T-helper 2 cell treated with Interferon-gamma antibody and Interleukin-4, amounts not matched to agents 5 μg/mL and 100 μg/mL, for 36 hours (primary cell): ENCODE data around the gene CD14.
"Not testable (repeated sequence)": the region's sequence is repeated elsewhere in the genome, so short reads cannot be mapped to it uniquely, and the experiment has no call there.

Experiments used
- DNase-seq: peaks from one replicate; pipeline ENCODE4 v3.0.0; 2021; ENCODE audit warnings: low spot score
- H3K27ac Mint-ChIP-seq: one replicate; pipeline ENCODE4 v1.8.0; 2021; ENCODE audit warnings: mild to moderate bottlenecking, mixed read lengths
- H3K27me3 Mint-ChIP-seq: one replicate; pipeline ENCODE4 v1.8.0; 2021; ENCODE audit warnings: low read depth, mixed read lengths
- H3K36me3 Mint-ChIP-seq: one replicate; pipeline ENCODE4 v1.8.0; 2021; ENCODE audit warnings: low read depth, mixed read lengths
- H3K4me1 Mint-ChIP-seq: one replicate; pipeline ENCODE4 v1.8.0; 2021; ENCODE audit warnings: low read depth, mixed read lengths
- H3K4me3 Mint-ChIP-seq: one replicate; pipeline ENCODE4 v1.8.0; 2022; ENCODE audit warnings: mild to moderate bottlenecking, moderate library complexity, mixed read lengths
- H3K9me3 Mint-ChIP-seq: one replicate; pipeline ENCODE4 v1.8.0; 2021; ENCODE audit warnings: mixed read lengths

Gene CD14

GRCh38 chr5:140598836-140599235 is 34.1 kb downstream of the CD14 start:
- no peaks in the 10 kb centered on the region for H3K9me3 Mint-ChIP-seq
- no peaks in the 10 kb centered on the region for H3K36me3 Mint-ChIP-seq
- no peak for DNase-seq
- H3K4me1 Mint-ChIP-seq = no peaks in the 10 kb centered on the region
- H3K27me3 Mint-ChIP-seq = peaks cover 5% of the 10 kb centered on the region
- H3K27ac Mint-ChIP-seq = no peak overlapping the region
- no peak overlapping the region for H3K4me3 Mint-ChIP-seq

GRCh38 chr5:140596321-140596741 is 36.6 kb downstream of the CD14 start:
- Mint-ChIP-seq H3K9me3 (no peaks in the 10 kb centered on the region), H3K36me3 (no peaks in the 10 kb centered on the region), H3K27me3 (peaks cover 5% of the 10 kb centered on the region), H3K4me3 (no peak overlapping the region), H3K27ac (no peak overlapping the region), H3K4me1 (no peaks in the 10 kb centered on the region)
- no peak for DNase-seq

GRCh38 chr5:140595538-140596300 is 37.3 kb downstream of the CD14 start:
- H3K4me3 Mint-ChIP-seq = no peak overlapping the region
- H3K4me1 Mint-ChIP-seq = no peaks in the 10 kb centered on the region
- H3K27ac Mint-ChIP-seq = no peak overlapping the region
- H3K27me3 Mint-ChIP-seq = peaks cover 5% of the 10 kb centered on the region
- no peak for DNase-seq
- H3K9me3 Mint-ChIP-seq = no peaks in the 10 kb centered on the region
- H3K36me3 Mint-ChIP-seq = no peaks in the 10 kb centered on the region

- peaks cover 4% of the 10 kb centered on the region for H3K27me3 Mint-ChIP-seq
- H3K9me3 Mint-ChIP-seq = no peaks in the 10 kb centered on the region
- H3K4me3 Mint-ChIP-seq = no peak overlapping the region
- H3K36me3 Mint-ChIP-seq = no peaks in the 10 kb centered on the region
- no peaks in the 10 kb centered on the region for H3K4me1 Mint-ChIP-seq
- no peak overlapping the region for H3K27ac Mint-ChIP-seq
- no peak for DNase-seq
Measured at GRCh38 chr5:140594169-140594568, 38.8 kb downstream of the CD14 start.

GRCh38 chr5:140593070-140593469 is 39.9 kb downstream of the CD14 start:
- H3K27ac Mint-ChIP-seq, H3K27me3 Mint-ChIP-seq, H3K4me3 Mint-ChIP-seq, DNase-seq, H3K4me1 Mint-ChIP-seq, H3K9me3 Mint-ChIP-seq, H3K36me3 Mint-ChIP-seq: not testable (repeated sequence)

GRCh38 chr5:140591747-140592372 is 41.1 kb downstream of the CD14 start:
- H3K4me1 Mint-ChIP-seq = no peaks in the 10 kb centered on the region
- H3K9me3 Mint-ChIP-seq = no peaks in the 10 kb centered on the region
- H3K36me3 Mint-ChIP-seq = no peaks in the 10 kb centered on the region
- H3K4me3 Mint-ChIP-seq = no peak overlapping the region
- peaks cover 1% of the 10 kb centered on the region for H3K27me3 Mint-ChIP-seq
- no peak overlapping the region for H3K27ac Mint-ChIP-seq
- no peak for DNase-seq

- H3K4me3 Mint-ChIP-seq = no peak overlapping the region
- no peaks in the 10 kb centered on the region for H3K4me1 Mint-ChIP-seq
- no peak for DNase-seq
Measured at GRCh38 chr5:140590861-140591260, 42.1 kb downstream of the CD14 start.

GRCh38 chr5:140588311-140589070 is 44.5 kb downstream of the CD14 start:
- Mint-ChIP-seq H3K4me1 (no peaks in the 10 kb centered on the region), H3K9me3 (no peaks in the 10 kb centered on the region)

More at GRCh38 chr5:140590861-140591260, 42.1 kb downstream of the CD14 start:
- Mint-ChIP-seq H3K9me3 (no peaks in the 10 kb centered on the region), H3K27ac (no peak overlapping the region), H3K36me3 (no peaks in the 10 kb centered on the region), H3K27me3 (peaks cover 7% of the 10 kb centered on the region)

GRCh38 chr5:140587495-140587894 is 45.5 kb downstream of the CD14 start:
- Mint-ChIP-seq H3K27me3 (peaks cover 13% of the 10 kb centered on the region), H3K9me3 (no peaks in the 10 kb centered on the region), H3K4me1 (no peaks in the 10 kb centered on the region), H3K4me3 (no peak overlapping the region), H3K27ac (no peak overlapping the region), H3K36me3 (no peaks in the 10 kb centered on the region)
- DNase-seq = no peak

More at GRCh38 chr5:140588311-140589070, 44.5 kb downstream of the CD14 start:
- Mint-ChIP-seq H3K4me3 (no peak overlapping the region), H3K27ac (no peak overlapping the region), H3K36me3 (no peaks in the 10 kb centered on the region), H3K27me3 (peaks cover 10% of the 10 kb centered on the region)
- DNase-seq = no peak
